Lower leg skin (tissue), 3 donors: Measurements from ENCODE around the gene ARHGAP21.

Source experiments
- POLR2A ChIP-seq, 2 donors: fragments of 450-650 bp; IDR thresholded peaks; one replicate each; pipeline ENCODE4 v1.6.1; 2016 to 2017; ENCODE audit warnings: antibody characterized with exemption in 2 of 2, mild to moderate bottlenecking in 1 of 2, moderate library complexity in 1 of 2
- TF ChIP-seq, protein P1 (sequence below), 3 donors: fragments of 450-650 bp; IDR thresholded peaks; one replicate each; pipeline ENCODE4 v1.5.1; 2016; ENCODE audit warnings: antibody characterized with exemption in 3 of 3, mild to moderate bottlenecking in 3 of 3, moderate library complexity in 2 of 3

DNA sequence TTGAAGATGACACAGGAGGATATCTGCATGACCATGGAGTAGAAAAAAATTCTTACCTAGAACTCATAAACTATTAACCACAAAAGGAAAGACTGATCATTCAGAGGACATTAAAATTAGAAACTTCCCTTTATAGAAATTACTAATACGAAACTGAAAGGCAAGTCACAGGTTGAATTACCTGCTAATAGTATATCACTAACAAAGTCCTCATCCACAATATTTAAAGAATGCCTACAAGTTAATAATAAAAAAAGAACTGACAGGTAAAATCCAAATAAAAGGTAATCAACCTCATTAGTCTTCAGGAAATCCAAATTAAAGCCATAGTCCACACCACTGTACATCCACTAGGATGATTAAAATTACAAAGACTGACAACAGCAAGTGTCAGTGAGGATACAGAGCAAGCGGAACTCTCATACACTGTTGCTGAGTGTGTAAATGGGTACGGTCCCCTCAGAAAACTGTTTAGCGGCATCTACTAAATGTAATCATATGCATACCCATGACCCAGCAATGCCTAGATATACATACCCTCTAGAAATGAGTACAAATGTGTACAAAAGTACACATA lies 71.2 kb downstream of the ARHGAP21 start:
- TF ChIP-seq, protein P1, sequence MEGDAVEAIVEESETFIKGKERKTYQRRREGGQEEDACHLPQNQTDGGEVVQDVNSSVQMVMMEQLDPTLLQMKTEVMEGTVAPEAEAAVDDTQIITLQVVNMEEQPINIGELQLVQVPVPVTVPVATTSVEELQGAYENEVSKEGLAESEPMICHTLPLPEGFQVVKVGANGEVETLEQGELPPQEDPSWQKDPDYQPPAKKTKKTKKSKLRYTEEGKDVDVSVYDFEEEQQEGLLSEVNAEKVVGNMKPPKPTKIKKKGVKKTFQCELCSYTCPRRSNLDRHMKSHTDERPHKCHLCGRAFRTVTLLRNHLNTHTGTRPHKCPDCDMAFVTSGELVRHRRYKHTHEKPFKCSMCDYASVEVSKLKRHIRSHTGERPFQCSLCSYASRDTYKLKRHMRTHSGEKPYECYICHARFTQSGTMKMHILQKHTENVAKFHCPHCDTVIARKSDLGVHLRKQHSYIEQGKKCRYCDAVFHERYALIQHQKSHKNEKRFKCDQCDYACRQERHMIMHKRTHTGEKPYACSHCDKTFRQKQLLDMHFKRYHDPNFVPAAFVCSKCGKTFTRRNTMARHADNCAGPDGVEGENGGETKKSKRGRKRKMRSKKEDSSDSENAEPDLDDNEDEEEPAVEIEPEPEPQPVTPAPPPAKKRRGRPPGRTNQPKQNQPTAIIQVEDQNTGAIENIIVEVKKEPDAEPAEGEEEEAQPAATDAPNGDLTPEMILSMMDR (IDR thresholded peaks at IDR 0.05), result no peak
- no peak for TF ChIP-seq POLR2A (IDR thresholded peaks at IDR 0.05)
